ENCODE measurements around the gene C2CD2.
A peak's percentile ranks its signal among the peaks of the same experiment; 100 is the strongest.

Gene C2CD2

GRCh38 chr21:41874611-41875010 lies 79.2 kb downstream of the C2CD2 start:
- H3K4me3 Mint-ChIP-seq, result no peak overlapping the region
- H3K27ac Mint-ChIP-seq, result no peak overlapping the region
- H3K4me1 Mint-ChIP-seq (ENCODE audit: low read depth), result peaks cover 32% of the 10 kb centered on the region
- no peaks in the 10 kb centered on the region for H3K27me3 Mint-ChIP-seq
- H3K36me3 Mint-ChIP-seq (ENCODE audit: low read depth), result peaks cover 28% of the 10 kb centered on the region
- no peaks in the 10 kb centered on the region for H3K9me3 Mint-ChIP-seq

- H3K9me3 Mint-ChIP-seq, result no peaks in the 10 kb centered on the region
- no peaks in the 10 kb centered on the region for H3K27me3 Mint-ChIP-seq
- peaks cover 28% of the 10 kb centered on the region for H3K36me3 Mint-ChIP-seq (ENCODE audit: low read depth)
- peaks cover 37% of the 10 kb centered on the region for H3K4me1 Mint-ChIP-seq (ENCODE audit: low read depth)
- no peak overlapping the region for H3K27ac Mint-ChIP-seq
- no peak overlapping the region for H3K4me3 Mint-ChIP-seq
Observed at GRCh38 chr21:41873426-41873825, 80.4 kb downstream of the C2CD2 start.

GRCh38 chr21:41873005-41873404 lies 80.8 kb downstream of the C2CD2 start:
- Mint-ChIP-seq H3K4me1 (ENCODE audit: low read depth) (peaks cover 40% of the 10 kb centered on the region), H3K4me3 (no peak overlapping the region), H3K27ac (no peak overlapping the region), H3K36me3 (ENCODE audit: low read depth) (peaks cover 33% of the 10 kb centered on the region), H3K9me3 (no peaks in the 10 kb centered on the region), H3K27me3 (no peaks in the 10 kb centered on the region)

DNA sequence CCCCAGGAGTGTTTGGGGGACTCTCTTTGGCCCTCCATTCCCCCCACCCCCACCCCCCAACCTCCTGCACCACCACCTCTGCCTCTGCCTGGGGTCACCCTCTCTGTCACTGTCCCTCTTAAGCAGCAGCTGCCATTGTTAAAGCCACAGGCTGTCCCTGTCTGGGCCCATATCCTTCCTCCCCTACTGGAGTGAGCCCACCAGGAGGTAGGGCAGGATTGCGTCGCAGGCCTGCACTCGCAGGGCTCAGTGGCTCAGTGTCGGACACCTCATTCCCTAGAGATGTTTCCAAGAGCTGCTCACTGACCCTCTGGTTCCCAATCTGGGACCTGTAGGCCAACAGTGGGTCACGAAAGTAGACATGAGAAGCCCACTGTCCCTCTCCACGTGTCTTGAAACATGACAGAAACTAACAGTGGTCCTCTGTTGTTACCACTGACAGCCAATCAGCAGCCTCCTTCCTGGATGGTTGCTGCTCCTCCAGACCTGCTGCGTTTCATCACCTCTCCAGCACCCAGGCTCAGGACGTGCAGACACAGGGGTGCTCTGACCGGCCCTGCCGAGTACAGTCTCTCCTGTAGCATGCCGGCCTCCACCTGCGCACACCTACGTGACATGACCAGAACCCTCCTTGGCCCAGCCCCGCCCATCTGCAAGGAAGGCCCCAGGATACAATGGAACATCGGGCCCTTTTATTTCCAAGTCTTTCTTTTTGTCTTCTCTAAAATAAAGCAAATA lies 82.4 kb downstream of the C2CD2 start:
- Mint-ChIP-seq H3K4me3 (no peak overlapping the region), H3K36me3 (ENCODE audit: low read depth) (peaks cover 22% of the 10 kb centered on the region), H3K4me1 (ENCODE audit: low read depth) (peaks cover 35% of the 10 kb centered on the region), H3K9me3 (no peaks in the 10 kb centered on the region), H3K27ac (no peak overlapping the region), H3K27me3 (no peaks in the 10 kb centered on the region)

DNA sequence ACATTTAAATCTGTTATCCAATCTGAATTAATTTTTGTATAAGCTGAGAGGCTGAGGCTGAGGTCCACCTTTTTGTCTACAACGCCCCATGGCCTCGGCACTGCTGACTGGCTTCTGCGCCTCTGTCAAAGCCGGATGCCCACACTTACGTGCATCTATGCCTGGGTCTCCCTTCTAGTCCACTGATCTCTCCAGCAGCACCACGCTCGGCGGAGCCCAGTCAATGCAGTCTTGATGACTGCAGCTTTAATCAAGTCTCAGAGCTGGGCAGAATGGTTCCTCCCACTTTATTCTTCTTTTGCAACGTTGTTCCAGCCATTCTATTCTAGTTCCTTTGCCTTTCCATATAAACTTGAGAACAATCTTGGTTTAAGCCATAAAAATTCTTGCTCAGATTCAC lies 84.0 kb downstream of the C2CD2 start:
- no peak overlapping the region for H3K4me3 Mint-ChIP-seq
- H3K27me3 Mint-ChIP-seq, result no peaks in the 10 kb centered on the region
- H3K4me1 Mint-ChIP-seq (ENCODE audit: low read depth), result peaks cover 42% of the 10 kb centered on the region
- H3K36me3 Mint-ChIP-seq (ENCODE audit: low read depth), result peaks cover 21% of the 10 kb centered on the region
- H3K9me3 Mint-ChIP-seq, result no peaks in the 10 kb centered on the region
- H3K27ac Mint-ChIP-seq, result no peak overlapping the region

DNA sequence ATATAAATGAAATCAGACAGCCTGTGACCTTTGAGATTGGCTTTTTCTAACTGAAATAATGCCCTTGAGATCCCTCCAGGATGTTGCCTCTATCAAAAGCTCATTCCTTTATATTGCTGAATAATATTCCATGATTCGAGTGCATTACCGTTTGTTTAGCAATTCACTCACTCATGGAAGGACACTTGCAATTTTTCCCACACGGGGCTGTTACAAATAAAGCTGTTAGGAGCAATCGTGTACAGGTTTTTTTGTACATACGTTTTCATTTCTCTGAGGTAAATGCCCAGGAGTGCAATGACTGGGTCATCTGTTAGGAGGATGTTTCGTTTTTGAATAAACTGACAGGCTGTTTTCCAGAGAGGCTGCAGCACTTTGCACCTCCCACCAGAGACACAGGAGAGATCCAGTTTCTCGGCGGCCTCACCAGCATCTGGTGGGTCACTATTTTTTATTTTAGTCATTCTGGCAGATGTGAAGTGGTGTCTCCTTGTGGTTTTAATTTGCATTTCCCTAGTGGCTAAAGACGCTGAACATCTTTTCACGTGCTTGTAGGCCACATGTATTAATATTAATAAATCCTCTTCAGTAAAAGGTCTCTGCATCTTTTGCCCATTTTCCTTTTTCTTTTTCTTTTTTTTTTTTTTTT lies 85.6 kb downstream of the C2CD2 start:
- no peaks in the 10 kb centered on the region for H3K9me3 Mint-ChIP-seq
- peaks cover 49% of the 10 kb centered on the region for H3K4me1 Mint-ChIP-seq (ENCODE audit: low read depth)

GRCh38 chr21:41867313-41867712 lies 86.5 kb downstream of the C2CD2 start:
- Mint-ChIP-seq H3K4me3 (no peak overlapping the region), H3K4me1 (ENCODE audit: low read depth) (peaks cover 50% of the 10 kb centered on the region), H3K36me3 (ENCODE audit: low read depth) (peaks cover 8% of the 10 kb centered on the region), H3K27me3 (no peaks in the 10 kb centered on the region), H3K9me3 (no peaks in the 10 kb centered on the region), H3K27ac (no peak overlapping the region)

More for the DNA sequence above, 85.6 kb downstream of the C2CD2 start:
- Mint-ChIP-seq H3K36me3 (ENCODE audit: low read depth) (peaks cover 13% of the 10 kb centered on the region), H3K4me3 (no peak overlapping the region), H3K27me3 (no peaks in the 10 kb centered on the region), H3K27ac (no peak overlapping the region)

- Mint-ChIP-seq H3K27ac (no peak overlapping the region), H3K4me1 (ENCODE audit: low read depth) (peaks cover 50% of the 10 kb centered on the region), H3K9me3 (no peaks in the 10 kb centered on the region), H3K4me3 (no peak overlapping the region), H3K27me3 (no peaks in the 10 kb centered on the region), H3K36me3 (ENCODE audit: low read depth) (peaks cover 4% of the 10 kb centered on the region)
Observed at GRCh38 chr21:41866274-41866809, 87.5 kb downstream of the C2CD2 start.

GRCh38 chr21:41865002-41865777 lies 88.6 kb downstream of the C2CD2 start:
- peaks cover 47% of the 10 kb centered on the region for H3K4me1 Mint-ChIP-seq (ENCODE audit: low read depth)
- H3K4me3 Mint-ChIP-seq, result no peak overlapping the region
- H3K27me3 Mint-ChIP-seq, result no peaks in the 10 kb centered on the region
- H3K36me3 Mint-ChIP-seq (ENCODE audit: low read depth), result peaks cover 4% of the 10 kb centered on the region
- no peaks in the 10 kb centered on the region for H3K9me3 Mint-ChIP-seq
- peak overlapping the region; percentile 1 for H3K27ac Mint-ChIP-seq

- no peak overlapping the region for H3K4me3 Mint-ChIP-seq
- peak overlapping the region; percentile 43 for H3K27ac Mint-ChIP-seq
- no peaks in the 10 kb centered on the region for H3K27me3 Mint-ChIP-seq
- peaks cover 9% of the 10 kb centered on the region for H3K36me3 Mint-ChIP-seq (ENCODE audit: low read depth)
- H3K9me3 Mint-ChIP-seq, result no peaks in the 10 kb centered on the region
- peaks cover 47% of the 10 kb centered on the region for H3K4me1 Mint-ChIP-seq (ENCODE audit: low read depth)
Observed at GRCh38 chr21:41864311-41865001, 89.4 kb downstream of the C2CD2 start.

GRCh38 chr21:41863439-41863740 lies 90.4 kb downstream of the C2CD2 start:
- Mint-ChIP-seq H3K4me3 (no peak overlapping the region), H3K4me1 (ENCODE audit: low read depth) (peaks cover 41% of the 10 kb centered on the region), H3K27ac (no peak overlapping the region), H3K27me3 (no peaks in the 10 kb centered on the region), H3K36me3 (ENCODE audit: low read depth) (peaks cover 10% of the 10 kb centered on the region), H3K9me3 (no peaks in the 10 kb centered on the region)

DNA sequence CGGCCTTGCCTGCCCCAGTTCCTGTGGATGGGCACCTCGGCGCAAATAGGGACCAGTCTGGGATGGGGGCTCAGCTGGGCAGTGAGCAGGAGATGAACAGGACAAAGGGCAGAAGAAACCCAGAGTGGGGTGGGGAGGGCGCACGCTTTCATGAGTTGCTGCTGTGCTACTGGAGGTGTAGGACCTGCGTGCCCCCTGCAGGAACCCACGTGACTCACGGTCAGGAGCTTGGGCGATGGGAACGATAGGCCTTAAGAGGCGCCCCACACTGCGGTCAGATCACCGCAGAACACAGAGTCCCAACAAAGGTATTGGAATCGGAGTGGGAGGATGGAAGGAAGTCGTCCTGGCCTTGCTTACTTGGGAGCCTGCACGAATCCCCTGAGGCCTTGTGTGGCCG lies 91.8 kb downstream of the C2CD2 start:
- H3K4me1 Mint-ChIP-seq (ENCODE audit: low read depth), result peaks cover 31% of the 10 kb centered on the region
- H3K27me3 Mint-ChIP-seq, result no peaks in the 10 kb centered on the region
- H3K27ac Mint-ChIP-seq, result peak overlapping the region; percentile 5
- peaks cover 16% of the 10 kb centered on the region for H3K36me3 Mint-ChIP-seq (ENCODE audit: low read depth)
- H3K4me3 Mint-ChIP-seq, result no peak overlapping the region
- H3K9me3 Mint-ChIP-seq, result no peaks in the 10 kb centered on the region

GRCh38 chr21:41861255-41861654 lies 92.6 kb downstream of the C2CD2 start:
- H3K4me1 Mint-ChIP-seq (ENCODE audit: low read depth), result peaks cover 25% of the 10 kb centered on the region
- no peaks in the 10 kb centered on the region for H3K27me3 Mint-ChIP-seq
- H3K4me3 Mint-ChIP-seq, result no peak overlapping the region
- no peak overlapping the region for H3K27ac Mint-ChIP-seq
- peaks cover 22% of the 10 kb centered on the region for H3K36me3 Mint-ChIP-seq (ENCODE audit: low read depth)
- no peaks in the 10 kb centered on the region for H3K9me3 Mint-ChIP-seq

DNA sequence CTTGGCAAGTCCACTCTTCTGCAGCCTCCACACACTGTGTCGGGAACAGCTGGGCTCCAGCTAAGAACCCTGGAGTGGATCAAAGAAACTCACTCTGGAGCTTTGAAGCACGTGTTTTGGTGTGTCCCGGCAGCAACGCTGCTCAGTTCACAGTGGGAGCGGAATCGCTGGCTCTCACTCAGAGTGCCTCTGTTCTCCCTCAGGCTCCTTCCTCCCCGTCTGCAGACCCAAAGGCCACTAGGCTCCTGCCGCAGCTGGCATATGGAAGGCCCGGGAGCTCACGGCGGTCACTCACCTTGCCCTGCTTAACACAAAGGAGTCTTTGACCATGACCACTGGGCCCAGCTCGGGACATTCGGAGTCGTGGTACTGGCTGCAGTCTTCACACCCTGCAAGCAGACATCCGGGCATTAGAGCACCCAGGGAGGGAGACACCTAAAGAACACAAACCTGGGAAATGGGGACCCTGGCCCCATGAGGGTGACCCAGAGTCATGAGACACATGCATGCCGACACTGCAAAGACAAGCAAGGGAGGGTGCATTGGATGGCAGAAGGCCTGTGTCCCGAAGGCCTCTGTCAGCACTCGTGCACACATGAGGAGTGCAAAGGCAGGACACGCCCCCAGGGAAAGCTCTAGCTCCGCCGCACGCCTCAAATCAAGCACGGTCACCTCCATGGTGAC lies 94.4 kb downstream of the C2CD2 start:
- H3K9me3 Mint-ChIP-seq, result no peaks in the 10 kb centered on the region

More for the DNA sequence above, 94.4 kb downstream of the C2CD2 start:
- no peak overlapping the region for H3K4me3 Mint-ChIP-seq
- no peaks in the 10 kb centered on the region for H3K27me3 Mint-ChIP-seq
- peaks cover 28% of the 10 kb centered on the region for H3K36me3 Mint-ChIP-seq (ENCODE audit: low read depth)
- H3K27ac Mint-ChIP-seq, result no peak overlapping the region
- H3K4me1 Mint-ChIP-seq (ENCODE audit: low read depth), result peaks cover 8% of the 10 kb centered on the region
